ENCODE results near the gene PTGR2. TPM values are rescaled to one million over a fixed set of nuclear protein-coding genes. Genes with fewer than 3 reads are reported as not detected.
"Not testable (repeated sequence)": the region's sequence is repeated elsewhere in the genome, so short reads cannot be mapped to it uniquely, and the experiment has no call there.

The PTGR2 gene
- total RNA-seq, 1 donor from 2014 or later = 0.71 TPM

GRCh38 chr14:73884438-73885190, 33.0 kb downstream of the PTGR2 start:
- intact Hi-C loops (cut with micrococcal nuclease) = loop anchor here (5.0 to 10.0 kb wide), 4 partner anchors 142 to 1660 kb away; partner anchors contain the start of gene DCAF4

DNA sequence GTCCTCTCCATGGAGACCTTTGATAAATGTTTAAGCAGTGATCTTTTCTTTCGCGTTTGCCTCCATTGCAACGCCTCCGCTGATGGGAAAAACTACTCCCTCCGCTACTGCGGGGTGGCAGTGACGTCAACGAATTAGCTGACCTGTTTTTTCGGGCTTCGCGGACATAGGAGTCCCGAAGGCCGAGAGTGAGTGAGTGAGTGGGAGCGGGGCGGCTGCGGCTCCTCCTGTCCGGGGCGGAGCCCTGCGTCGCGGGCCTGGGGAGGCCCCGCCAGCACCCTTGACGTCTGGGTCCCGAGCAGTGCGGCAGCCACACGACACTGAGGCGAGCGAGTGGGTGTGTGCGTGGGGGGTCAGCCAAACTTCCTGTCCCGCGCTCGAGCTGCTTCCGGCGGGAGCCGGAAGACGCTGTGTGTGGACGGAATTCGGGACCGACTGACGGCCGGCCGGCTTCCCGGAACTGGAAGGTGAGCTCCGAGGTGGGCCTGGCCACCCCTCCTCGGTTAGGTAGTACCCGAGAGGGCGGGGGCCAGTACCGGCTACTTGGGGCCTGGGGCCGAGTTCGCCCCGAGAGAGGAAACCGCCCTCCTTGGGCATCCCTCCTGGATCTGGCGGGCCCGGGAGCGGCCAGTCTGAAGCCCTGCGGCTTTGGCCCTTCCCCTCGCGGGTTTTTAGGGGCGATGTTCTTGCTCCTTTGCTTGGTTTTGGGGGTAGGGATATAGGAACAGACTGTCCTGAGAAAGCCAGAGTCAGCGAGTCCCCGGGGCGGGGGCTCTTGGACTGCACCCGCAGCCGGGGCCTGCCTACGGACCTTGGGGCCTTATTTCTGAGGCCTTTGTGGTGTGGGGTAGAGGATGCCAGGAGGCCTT, 35.1 kb downstream of the PTGR2 start, which contains the start of gene ZNF410:
TSS of gene ZNF410 (plus strand) at position 411 of the 869 bp plus-strand sequence. CDS start 5,317 bp downstream, outside the sequence.
- intact Hi-C loops (cut with micrococcal nuclease) = loop anchor here (1.0 to 10.0 kb wide), 16 partner anchors 35 to 1658 kb away; partner anchors contain the start of genes ALDH6A1, BBOF1, COQ6 and DCAF4

DNA sequence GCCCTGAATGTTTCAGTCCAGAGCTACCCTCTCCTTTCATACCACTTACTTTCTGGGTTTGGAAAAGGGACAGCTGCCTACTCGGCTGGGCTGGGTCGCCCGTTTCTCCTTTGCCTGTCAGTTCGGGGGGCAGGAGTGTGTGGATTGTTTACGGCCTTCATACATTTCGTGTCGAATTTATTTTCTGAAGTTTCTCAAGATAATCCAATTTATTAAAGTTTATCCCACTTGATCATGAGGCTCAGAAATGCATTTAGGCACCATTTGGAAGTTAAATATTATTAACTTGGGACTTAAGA, 35.6 kb downstream of the PTGR2 start:
- intact Hi-C loops (cut with micrococcal nuclease) = loop anchor here (1.0 to 10.0 kb wide), 6 partner anchors 145 to 1658 kb away; partner anchors contain the start of genes ALDH6A1, DCAF4, DNAL1 and LIN52

GRCh38 chr14:73887694-73888459, 36.2 kb downstream of the PTGR2 start:
- intact Hi-C loops (cut with micrococcal nuclease) = loop anchor here (1.0 to 10.0 kb wide), 6 partner anchors 146 to 1657 kb away; partner anchors contain the start of genes ALDH6A1, DCAF4, DNAL1 and LIN52

DNA sequence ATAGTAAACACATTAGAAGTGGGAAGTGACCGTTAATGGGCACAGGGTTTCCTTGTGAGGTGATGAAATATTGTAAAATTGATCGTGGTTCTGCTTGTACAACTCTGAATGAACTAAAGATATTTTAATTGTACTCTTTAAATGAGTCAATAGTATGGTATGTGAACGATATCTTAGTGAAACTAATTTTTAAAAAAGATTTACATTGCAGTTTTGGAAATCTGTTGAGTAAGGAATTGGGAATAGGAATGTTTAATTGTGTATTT, 36.8 kb downstream of the PTGR2 start:
- intact Hi-C loops (cut with micrococcal nuclease) = loop anchor here (5.0 to 10.0 kb wide), 4 partner anchors 146 to 1656 kb away; partner anchors contain the start of gene DCAF4

DNA sequence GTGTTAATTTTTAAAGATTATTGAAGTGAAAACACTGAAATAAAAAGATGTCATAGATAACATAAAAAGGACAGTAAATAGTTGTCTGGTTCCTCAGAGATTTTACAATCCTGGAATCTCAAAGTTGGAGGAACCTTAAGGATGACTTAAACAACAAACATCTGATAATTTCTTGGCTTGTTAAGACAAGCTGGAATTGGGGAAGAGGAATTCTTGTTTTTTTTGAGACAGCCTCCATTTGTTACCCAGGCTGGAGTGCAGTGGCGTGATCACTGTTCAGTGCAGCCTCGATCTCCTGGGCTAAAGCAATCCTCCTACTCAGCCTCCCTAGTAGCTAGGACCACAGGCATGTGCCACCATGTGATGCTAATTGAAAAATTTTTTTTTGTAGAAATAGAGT, 37.3 kb downstream of the PTGR2 start:
- intact Hi-C loops (cut with micrococcal nuclease) = loop anchor here (5.0 to 10.0 kb wide), 4 partner anchors 147 to 1656 kb away; partner anchors contain the start of gene DCAF4

GRCh38 chr14:73889376-73889775, 37.7 kb downstream of the PTGR2 start:
- intact Hi-C loops (cut with micrococcal nuclease) = loop anchor here (5.0 to 10.0 kb wide), 4 partner anchors 147 to 1655 kb away; partner anchors contain the start of gene DCAF4

DNA sequence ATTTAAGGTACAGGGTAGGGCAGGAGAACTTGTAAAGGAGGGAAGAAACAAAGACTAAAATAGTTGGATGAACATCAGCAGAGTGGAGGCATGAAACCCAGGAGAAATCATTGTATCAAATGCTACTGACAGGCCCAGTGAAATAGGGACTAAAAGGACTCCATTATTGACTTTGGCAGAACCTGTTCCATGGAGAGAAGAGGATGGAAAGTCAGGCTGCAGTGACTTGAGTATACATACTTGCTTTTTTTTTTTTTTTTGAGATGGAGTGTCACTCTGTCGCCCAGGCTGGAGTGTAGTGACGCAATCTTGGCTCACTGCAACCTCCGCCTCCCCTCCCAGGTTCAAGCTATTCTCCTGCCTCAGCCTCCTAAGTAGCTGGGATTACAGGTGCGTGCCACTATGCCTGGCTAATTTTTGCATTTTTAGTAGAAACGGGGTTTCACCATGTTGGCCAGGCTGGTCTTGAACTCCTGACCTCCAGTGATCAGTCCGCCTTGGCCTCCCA, 42.6 kb downstream of the PTGR2 start:
- intact Hi-C loops (cut with micrococcal nuclease) = not testable (repeated sequence)

DNA sequence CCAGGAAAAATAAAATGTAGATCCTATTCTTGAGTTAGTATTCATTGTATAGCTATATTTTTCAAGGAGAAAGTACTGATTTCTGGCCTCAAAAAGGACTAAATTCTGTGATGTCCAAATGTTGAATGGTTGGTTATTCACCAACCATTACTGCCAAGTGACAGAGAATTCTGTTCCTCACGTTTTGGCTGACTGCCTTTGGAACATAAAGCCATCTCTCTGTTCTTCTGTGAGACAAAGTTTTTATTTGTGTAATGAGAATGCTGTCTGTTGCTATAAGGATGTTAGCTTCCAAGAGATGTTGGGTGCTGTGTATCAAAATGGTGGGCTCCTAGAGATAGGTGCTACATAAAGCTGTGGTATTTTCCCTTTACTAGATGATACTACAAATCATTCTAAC, 44.3 kb downstream of the PTGR2 start:
- intact Hi-C loops (cut with micrococcal nuclease) = no loop called here

DNA sequence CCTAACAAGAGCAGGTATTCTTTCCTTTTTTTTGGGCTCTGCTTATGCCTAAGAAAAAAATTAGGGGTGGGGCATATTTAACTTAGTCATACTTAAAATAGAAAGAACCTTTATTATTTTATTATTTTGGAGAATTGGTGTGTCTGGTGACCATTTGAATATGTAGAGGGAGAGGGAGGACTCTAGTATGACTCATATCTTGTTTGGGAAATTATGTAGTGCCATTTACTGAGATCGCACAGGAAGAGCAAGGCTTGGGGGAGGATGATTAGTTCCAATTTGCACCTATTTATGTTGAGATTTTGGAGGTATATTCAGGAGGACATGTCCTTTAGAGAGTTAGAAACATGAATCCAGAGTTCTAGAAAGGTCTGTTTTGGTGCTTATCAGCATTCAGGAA, 44.9 kb downstream of the PTGR2 start:
- intact Hi-C loops (cut with micrococcal nuclease) = no loop called here

- intact Hi-C loops (cut with micrococcal nuclease) = no loop called here
Observed at GRCh38 chr14:73903028-73903427, 51.4 kb downstream of the PTGR2 start.

DNA sequence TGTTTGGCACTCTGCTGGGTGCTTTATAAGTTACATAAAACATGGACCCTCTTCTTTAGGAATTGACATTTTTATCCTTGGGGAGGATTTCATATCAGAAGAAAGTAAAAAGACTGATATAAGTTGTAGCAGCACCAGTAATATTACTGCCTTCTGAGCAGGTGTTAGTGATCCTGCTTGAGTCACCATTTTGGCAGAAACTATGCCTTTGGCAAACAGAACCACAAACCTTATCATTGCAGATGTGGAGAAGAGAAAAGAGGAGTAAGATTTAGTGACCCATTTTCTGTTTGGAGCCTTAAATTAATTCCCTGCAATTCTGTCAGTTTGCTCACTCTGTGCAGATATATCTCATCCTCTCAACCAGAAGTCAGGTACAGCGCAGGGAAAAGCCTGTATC, 58.0 kb downstream of the PTGR2 start:
- intact Hi-C loops (cut with micrococcal nuclease) = no loop called here

- intact Hi-C loops (cut with micrococcal nuclease) = no loop called here
Observed at GRCh38 chr14:73913256-73913655, 61.6 kb downstream of the PTGR2 start.

DNA sequence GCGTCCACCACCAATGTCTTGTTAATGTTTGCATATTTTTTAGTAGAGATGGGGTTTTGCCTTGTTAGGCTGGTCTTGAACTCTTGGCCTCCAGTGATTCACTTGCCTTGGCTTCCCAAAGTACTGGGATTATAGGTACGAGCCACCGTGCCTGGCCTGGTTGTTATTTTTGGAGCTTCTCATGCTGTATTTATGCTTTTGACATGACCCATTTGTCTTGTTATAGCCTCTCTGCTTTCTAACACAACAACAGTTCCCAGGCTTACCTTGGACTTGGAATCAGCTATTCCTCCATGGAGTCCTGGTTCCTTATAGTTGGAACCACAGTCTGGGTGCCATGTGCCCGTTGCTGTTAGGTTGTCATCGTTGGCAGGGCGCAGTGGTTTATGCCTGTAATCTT, 64.7 kb downstream of the PTGR2 start:
- intact Hi-C loops (cut with micrococcal nuclease) = no loop called here

GRCh38 chr14:73919457-73919856, 67.8 kb downstream of the PTGR2 start:
- intact Hi-C loops (cut with micrococcal nuclease) = not testable (repeated sequence)

GRCh38 chr14:73924337-73924736, 72.7 kb downstream of the PTGR2 start:
- intact Hi-C loops (cut with micrococcal nuclease) = no loop called here

Other genes starting within 250 kb of the PTGR2 start
- gene ACOT6, start 239.3 kb upstream of the PTGR2 start, total RNA-seq = not detected in 2 replicates
- 6.6 and 7.2 TPM in 2 replicates for gene DNAL1, start 206.8 kb upstream of the PTGR2 start, total RNA-seq
- 18.1 and 20.3 TPM in 2 replicates for gene PNMA1, start 137.4 kb upstream of the PTGR2 start, total RNA-seq
- 53.2 and 58.4 TPM in 2 replicates for gene ZNF410, start 35.0 kb downstream of the PTGR2 start, total RNA-seq
- 1.3 and 1.4 TPM in 2 replicates for gene FAM161B, start 98.3 kb downstream of the PTGR2 start, total RNA-seq
- gene COQ6, start 98.5 kb downstream of the PTGR2 start, total RNA-seq = 17.7 and 20.0 TPM in 2 replicates
- gene ENTPD5, start 167.5 kb downstream of the PTGR2 start, total RNA-seq = 9.1 and 9.7 TPM in 2 replicates
- gene BBOF1, start 167.5 kb downstream of the PTGR2 start, total RNA-seq = 1.0 and 1.1 TPM in 2 replicates
- gene ALDH6A1, start 232.6 kb downstream of the PTGR2 start, total RNA-seq = 10.8 and 11.8 TPM in 2 replicates
- 17.2 and 18.1 TPM in 2 replicates for gene LIN52, start 233.1 kb downstream of the PTGR2 start, total RNA-seq

All from T-helper 1 cell treated with Interleukin-12 subunit alpha and Interleukin-12 subunit beta and Interleukin-4 antibody, amounts not matched to agents 30 ng/mL and 1 ng/mL, for 36 hours (primary cell).